Calu3 (cell line): ENCODE results near the gene GAREM1. TPM values are rescaled to one million over a fixed set of nuclear protein-coding genes. Genes with fewer than 3 reads are reported as not detected.
A peak's percentile ranks its signal among the peaks of the same experiment; 100 is the strongest.

Source experiments
- BruUV-seq: library from RNA; stranded (reverse); fragments of 400-500 nt; replicated peaks from 2 replicates; lab custom pipeline; 2021; lab: Mats Ljungman, UMichigan
- CTCF ChIA-PET: fragments of 300-600 bp; sonication (Branson Sonifier 250); formaldehyde crosslinking; loops from one replicate; lab custom pipeline; 2022; ENCODE audit warnings: antibody characterized with exemption; lab: Charles Lee
- DNase-seq: peaks from one replicate; pipeline ENCODE4 v3.0.0; 2022
- H3K27ac Mint-ChIP-seq: one replicate; pipeline ENCODE4 v1.8.0; 2022; ENCODE audit warnings: mixed read lengths; ENCODE audit not compliant: unreplicated experiment
- H3K27me3 Mint-ChIP-seq: one replicate; pipeline ENCODE4 v1.8.0; 2022; ENCODE audit warnings: mixed read lengths; ENCODE audit not compliant: unreplicated experiment
- H3K36me3 Mint-ChIP-seq: one replicate; pipeline ENCODE4 v1.8.0; 2022; ENCODE audit warnings: mild to moderate bottlenecking, moderate library complexity, mixed read lengths; ENCODE audit not compliant: insufficient read depth, unreplicated experiment
- H3K4me1 Mint-ChIP-seq: one replicate; pipeline ENCODE4 v1.8.0; 2022; ENCODE audit warnings: mild to moderate bottlenecking, low read depth, mixed read lengths; ENCODE audit not compliant: unreplicated experiment
- H3K4me3 Mint-ChIP-seq: one replicate; pipeline ENCODE4 v1.8.0; 2022; ENCODE audit warnings: mild to moderate bottlenecking, low read depth, moderate library complexity, mixed read lengths; ENCODE audit not compliant: unreplicated experiment
- H3K9me3 Mint-ChIP-seq: one replicate; pipeline ENCODE4 v1.8.0; 2022; ENCODE audit warnings: low read depth, mixed read lengths; ENCODE audit not compliant: unreplicated experiment
- CTCF ChIP-seq: fragments of 200-600 bp; IDR thresholded peaks from one replicate; pipeline ENCODE4 v1.8.0; 2022; ENCODE audit warnings: antibody characterized with exemption; ENCODE audit not compliant: unreplicated experiment
- intact Hi-C: fragments of 100-400 bp; cut with micrococcal nuclease; formaldehyde crosslinking; loops from one replicate; pipeline ENCODE4 v1.10.0; 2022; ENCODE audit not compliant: unreplicated experiment
- total RNA-seq: library from RNA; stranded (reverse); gene quantifications from 2 replicates; pipeline ENCODE4 v1.2.3, GENCODE V29; 2022

GAREM1 gene
- total RNA-seq, 1 experiment from 2014 or later: 19.3 TPM

GRCh38 chr18:32391126-32391525 is 79.6 kb downstream of the GAREM1 start:
- Mint-ChIP-seq H3K36me3 (peaks cover 10% of the 10 kb centered on the region), H3K9me3 (peaks cover 4% of the 10 kb centered on the region), H3K4me3 (no peak overlapping the region), H3K27me3 (no peaks in the 10 kb centered on the region), H3K4me1 (peaks cover 31% of the 10 kb centered on the region), H3K27ac (no peak overlapping the region)
- no peak for TF ChIP-seq CTCF
- BruUV-seq: TSS peak; percentile 5
- DNase-seq: no peak
- intact Hi-C loops: no loop called here
- CTCF ChIA-PET: interaction anchor here (1.3 kb wide), 1 partner anchor 81 kb away, joined by 3 read pairs; no protein-coding TSS in a partner anchor

GRCh38 chr18:32389858-32390257 is 80.8 kb downstream of the GAREM1 start:
- CTCF ChIA-PET: interaction anchor here (0.9 to 1.3 kb wide), 3 partner anchors 82 to 100 kb away, joined by 3 read pairs; no protein-coding TSS in a partner anchor
- peak; percentile 75 for DNase-seq
- no peak overlapping the region for H3K27ac Mint-ChIP-seq
- H3K4me1 Mint-ChIP-seq: peaks cover 37% of the 10 kb centered on the region
- H3K27me3 Mint-ChIP-seq: no peaks in the 10 kb centered on the region
- no peaks in the 10 kb centered on the region for H3K9me3 Mint-ChIP-seq
- BruUV-seq: no TSS peak
- TF ChIP-seq CTCF: no peak
- peaks cover 10% of the 10 kb centered on the region for H3K36me3 Mint-ChIP-seq
- intact Hi-C loops: loop anchor here (10.0 kb wide), 1 partner anchor 155 kb away; no protein-coding TSS in a partner anchor
- H3K4me3 Mint-ChIP-seq: no peak overlapping the region

- peaks cover 10% of the 10 kb centered on the region for H3K36me3 Mint-ChIP-seq
- intact Hi-C loops: loop anchor here (10.0 kb wide), 1 partner anchor 156 kb away; no protein-coding TSS in a partner anchor
- no TSS peak for BruUV-seq
- no peaks in the 10 kb centered on the region for H3K27me3 Mint-ChIP-seq
- peaks cover 43% of the 10 kb centered on the region for H3K4me1 Mint-ChIP-seq
- no peak overlapping the region for H3K27ac Mint-ChIP-seq
- H3K4me3 Mint-ChIP-seq: no peak overlapping the region
- CTCF ChIA-PET: no interaction called here
- no peaks in the 10 kb centered on the region for H3K9me3 Mint-ChIP-seq
- no peak for TF ChIP-seq CTCF
- no peak for DNase-seq
Measured at GRCh38 chr18:32389191-32389590, 81.5 kb downstream of the GAREM1 start.

GRCh38 chr18:32386471-32386870 is 84.2 kb downstream of the GAREM1 start:
- Mint-ChIP-seq H3K9me3 (no peaks in the 10 kb centered on the region), H3K36me3 (peaks cover 25% of the 10 kb centered on the region), H3K27me3 (no peaks in the 10 kb centered on the region), H3K4me3 (no peak overlapping the region), H3K4me1 (peaks cover 65% of the 10 kb centered on the region), H3K27ac (no peak overlapping the region)
- no TSS peak for BruUV-seq
- intact Hi-C loops: loop anchor here (10.0 kb wide), 1 partner anchor 158 kb away; no protein-coding TSS in a partner anchor
- CTCF ChIA-PET: interaction anchor here (1.0 kb wide), 1 partner anchor 84 kb away, joined by 3 read pairs; no protein-coding TSS in a partner anchor
- DNase-seq: no peak
- TF ChIP-seq CTCF: no peak
